Caco-2 (cell line): ENCODE results near the gene ABHD8. TPM values are rescaled to one million over a fixed set of nuclear protein-coding genes. Genes with fewer than 3 reads are reported as not detected.

ENCODE experiments used
- BruUV-seq: library from RNA; stranded (reverse); fragments of 400-500 nt; replicated peaks from 2 replicates; lab custom pipeline; 2021; lab: Mats Ljungman, UMichigan
- CTCF ChIA-PET: fragments of 300-600 bp; sonication (Branson Sonifier 250); formaldehyde crosslinking; loops from one replicate; lab custom pipeline; 2022; ENCODE audit warnings: antibody characterized with exemption; lab: Charles Lee
- POLR2A ChIA-PET: fragments of 300-600 bp; sonication (Branson Sonifier 250); formaldehyde crosslinking; loops from one replicate; lab custom pipeline; 2022; ENCODE audit warnings: antibody characterized with exemption; lab: Charles Lee
- DNase-seq, 2 experiments: peaks; one replicate each; pipeline versions ENCODE4 v3.0.0 to v3.0.0-alpha.2; 2020 to 2022
- H3K27me3 ChIP-seq: replicated peaks from 2 replicates; pipeline ENCODE4 v1.6.0; 2011; ENCODE audit warnings: low read length; ENCODE audit not compliant: control insufficient read depth, insufficient read depth
- H3K36me3 ChIP-seq: 2 replicates; pipeline ENCODE4 v1.5.1; 2011; ENCODE audit warnings: low read length; ENCODE audit not compliant: control insufficient read depth, insufficient read depth
- H3K4me1 ChIP-seq: fragments of 250-450 bp; sonication (Bioruptor Pico); 2 replicates; pipeline ENCODE4 v1.5.1; 2020; ENCODE audit warnings: mild to moderate bottlenecking
- H3K4me3 ChIP-seq: 2 replicates; pipeline ENCODE4 v1.5.1; 2011; ENCODE audit warnings: low read depth, mild to moderate bottlenecking, control low read depth, low read length
- H3K9me3 ChIP-seq: fragments of 250-450 bp; sonication (Bioruptor Pico); 2 replicates; pipeline ENCODE4 v1.5.1; 2020; ENCODE audit warnings: mild to moderate bottlenecking, moderate library complexity
- H3K27ac Mint-ChIP-seq: one replicate; pipeline ENCODE4 v1.8.0; 2022; ENCODE audit warnings: mixed read lengths; ENCODE audit not compliant: unreplicated experiment
- H3K27me3 Mint-ChIP-seq: one replicate; pipeline ENCODE4 v1.8.0; 2022; ENCODE audit warnings: mixed read lengths; ENCODE audit not compliant: insufficient read depth, unreplicated experiment
- H3K36me3 Mint-ChIP-seq: one replicate; pipeline ENCODE4 v1.8.0; 2022; ENCODE audit warnings: mild to moderate bottlenecking, mixed read lengths; ENCODE audit not compliant: insufficient read depth, unreplicated experiment
- H3K4me1 Mint-ChIP-seq: one replicate; pipeline ENCODE4 v1.8.0; 2022; ENCODE audit warnings: low read depth, mixed read lengths; ENCODE audit not compliant: unreplicated experiment
- H3K4me3 Mint-ChIP-seq: one replicate; pipeline ENCODE4 v1.8.0; 2022; ENCODE audit warnings: mild to moderate bottlenecking, moderate library complexity, mixed read lengths; ENCODE audit not compliant: unreplicated experiment
- H3K9me3 Mint-ChIP-seq: one replicate; pipeline ENCODE4 v1.8.0; 2022; ENCODE audit warnings: mixed read lengths; ENCODE audit not compliant: unreplicated experiment
- intact Hi-C: fragments of 100-400 bp; cut with micrococcal nuclease; formaldehyde crosslinking; loops from one replicate; pipeline ENCODE4 v1.10.0; 2022; ENCODE audit not compliant: unreplicated experiment
- total RNA-seq: library from RNA; stranded (reverse); gene quantifications from 2 replicates; pipeline ENCODE4 v1.2.3, GENCODE V29; 2022
- TF ChIP-seq, protein P1 (sequence below), 2 experiments: fragments of 200-600 bp in 1 of 2; IDR thresholded peaks; 1 replicate in 1 of 2; 2 replicates in 1 of 2; pipeline versions ENCODE4 v1.5.1 to v1.8.0; 2011 to 2022; ENCODE audit warnings: antibody characterized with exemption in 1 of 2, control low read depth in 1 of 2, inconsistent platforms in 1 of 2, low read depth in 1 of 2, low read length in 1 of 2, mild to moderate bottlenecking in 1 of 2, moderate library complexity in 1 of 2; ENCODE audit not compliant: insufficient read depth in 1 of 2, severe bottlenecking in 1 of 2, unreplicated experiment in 1 of 2

ABHD8 gene
- total RNA-seq, 1 experiment from 2014 or later = 11.3 TPM

DNA sequence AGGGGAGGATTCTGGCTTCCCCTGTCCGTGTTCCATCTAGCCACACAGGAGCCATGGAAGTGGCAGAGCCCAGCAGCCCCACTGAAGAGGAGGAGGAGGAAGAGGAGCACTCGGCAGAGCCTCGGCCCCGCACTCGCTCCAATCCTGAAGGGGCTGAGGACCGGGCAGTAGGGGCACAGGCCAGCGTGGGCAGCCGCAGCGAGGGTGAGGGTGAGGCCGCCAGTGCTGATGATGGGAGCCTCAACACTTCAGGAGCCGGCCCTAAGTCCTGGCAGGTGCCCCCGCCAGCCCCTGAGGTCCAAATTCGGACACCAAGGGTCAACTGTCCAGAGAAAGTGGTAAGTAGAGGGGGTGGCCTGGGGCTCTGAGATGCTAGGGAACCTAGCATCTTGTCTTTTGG, 34.5 kb downstream of the ABHD8 start:
- TF ChIP-seq, protein P1, sequence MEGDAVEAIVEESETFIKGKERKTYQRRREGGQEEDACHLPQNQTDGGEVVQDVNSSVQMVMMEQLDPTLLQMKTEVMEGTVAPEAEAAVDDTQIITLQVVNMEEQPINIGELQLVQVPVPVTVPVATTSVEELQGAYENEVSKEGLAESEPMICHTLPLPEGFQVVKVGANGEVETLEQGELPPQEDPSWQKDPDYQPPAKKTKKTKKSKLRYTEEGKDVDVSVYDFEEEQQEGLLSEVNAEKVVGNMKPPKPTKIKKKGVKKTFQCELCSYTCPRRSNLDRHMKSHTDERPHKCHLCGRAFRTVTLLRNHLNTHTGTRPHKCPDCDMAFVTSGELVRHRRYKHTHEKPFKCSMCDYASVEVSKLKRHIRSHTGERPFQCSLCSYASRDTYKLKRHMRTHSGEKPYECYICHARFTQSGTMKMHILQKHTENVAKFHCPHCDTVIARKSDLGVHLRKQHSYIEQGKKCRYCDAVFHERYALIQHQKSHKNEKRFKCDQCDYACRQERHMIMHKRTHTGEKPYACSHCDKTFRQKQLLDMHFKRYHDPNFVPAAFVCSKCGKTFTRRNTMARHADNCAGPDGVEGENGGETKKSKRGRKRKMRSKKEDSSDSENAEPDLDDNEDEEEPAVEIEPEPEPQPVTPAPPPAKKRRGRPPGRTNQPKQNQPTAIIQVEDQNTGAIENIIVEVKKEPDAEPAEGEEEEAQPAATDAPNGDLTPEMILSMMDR (IDR thresholded peaks at IDR 0.05; ENCODE audit: insufficient read depth in 1 of 2, low read depth in 1 of 2, low read length in 1 of 2, severe bottlenecking in 1 of 2, unreplicated experiment in 1 of 2) = no peak
- no peaks in the 10 kb centered on the region; the same call in 1 of the 2 replicates for H3K36me3 ChIP-seq
- H3K27me3 ChIP-seq = no peaks in the 10 kb centered on the region
- Mint-ChIP-seq H3K27ac (no peak overlapping the region), H3K27me3 (no peaks in the 10 kb centered on the region), H3K4me1 (peaks cover 7% of the 10 kb centered on the region), H3K9me3 (no peaks in the 10 kb centered on the region), H3K36me3 (peaks cover 56% of the 10 kb centered on the region), H3K4me3 (peak overlapping the region; percentile 74)
- CTCF ChIA-PET = interaction anchor here (0.7 kb wide), 1 partner anchor 138 kb away, joined by 5 read pairs; no protein-coding TSS in a partner anchor
- H3K4me3 ChIP-seq = no peak overlapping the region
- DNase-seq = no peak
- intact Hi-C loops = loop anchor here (5.0 kb wide), 1 partner anchor 41 kb away; the partner anchor contains the start of gene OCEL1
- BruUV-seq = no TSS peak
- POLR2A ChIA-PET = interaction anchor here (0.8 kb wide), 1 partner anchor 53 kb away, joined by 4 read pairs; the partner anchor contains the start of gene USE1
- no peaks in the 10 kb centered on the region; the same call in 1 of the 2 replicates for H3K4me1 ChIP-seq
- no peaks in the 10 kb centered on the region for H3K9me3 ChIP-seq

DNA sequence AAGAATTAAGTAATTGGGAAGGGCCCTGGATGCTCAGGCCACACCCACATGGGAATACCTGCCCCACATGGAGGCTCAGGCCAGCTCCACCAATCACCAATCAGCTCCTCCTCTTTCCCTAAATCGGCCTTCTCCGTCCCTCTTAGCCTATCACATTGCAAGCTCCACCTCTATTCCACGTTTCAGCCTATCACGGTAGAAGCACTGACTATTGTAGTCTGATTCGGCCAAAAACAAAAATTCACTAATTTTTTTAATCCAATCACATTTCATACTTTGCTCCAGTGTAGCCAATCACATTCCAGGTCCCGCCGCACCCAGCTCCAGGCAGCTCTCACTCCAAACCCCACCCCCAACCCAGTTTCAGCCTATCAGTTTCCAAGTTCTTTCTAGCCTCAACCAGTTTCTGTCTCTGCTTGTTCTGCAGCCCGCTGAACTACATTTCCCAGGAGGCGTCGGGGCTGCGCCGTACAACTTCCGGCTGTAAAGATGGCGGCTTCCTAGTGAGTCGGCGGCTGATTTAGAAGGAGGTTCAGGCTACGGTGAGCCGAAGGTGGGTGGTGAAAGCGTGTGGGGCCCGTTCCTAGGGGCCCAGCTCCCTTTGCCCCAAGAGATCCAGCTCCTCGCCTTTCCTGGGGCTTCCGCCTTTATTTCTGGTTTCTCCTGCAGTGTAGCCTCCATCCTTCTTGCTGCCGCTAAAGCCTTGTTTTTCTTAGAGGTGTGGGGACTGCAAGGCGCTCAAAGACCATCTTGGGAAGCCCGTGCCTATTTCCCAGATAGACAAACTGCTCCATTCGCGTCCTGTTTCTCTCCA, 36.0 kb downstream of the ABHD8 start, which contains the start of gene BABAM1:
TSS of gene BABAM1 (plus strand) at position 469 of the 814 bp plus-strand sequence. CDS start 1,364 bp downstream, outside the sequence.
- Mint-ChIP-seq H3K27ac (peak within 1 kb of the TSS; percentile 80), H3K27me3 (no peaks in the 10 kb centered on the region), H3K36me3 (peaks cover 46% of the 10 kb centered on the region), H3K9me3 (no peaks in the 10 kb centered on the region), H3K4me3 (peak within 1 kb of the TSS; percentile 74), H3K4me1 (peaks cover 7% of the 10 kb centered on the region)
- TF ChIP-seq, protein P1 (IDR thresholded peaks at IDR 0.05; ENCODE audit: insufficient read depth in 1 of 2, low read depth in 1 of 2, low read length in 1 of 2, severe bottlenecking in 1 of 2, unreplicated experiment in 1 of 2) = no peak
- intact Hi-C loops = loop anchor here (1.0 to 5.0 kb wide), 3 partner anchors 16 to 52 kb away; partner anchors contain the start of genes OCEL1 and USE1
- Histone ChIP-seq H3K9me3 (no peaks in the 10 kb centered on the region), H3K4me3 (peak within 1 kb of the TSS; percentile 93), H3K27me3 (no peaks in the 10 kb centered on the region), H3K4me1 (no peaks in the 10 kb centered on the region; the same call in 1 of the 2 replicates), H3K36me3 (no peaks in the 10 kb centered on the region; the same call in 1 of the 2 replicates)
- CTCF ChIA-PET = interaction anchor here (0.6 to 1.8 kb wide), 10 partner anchors 16 to 308 kb away, joined by 3 to 15 read pairs (median 4); partner anchors contain the start of gene MRPL34
- POLR2A ChIA-PET = interaction anchor here (0.6 to 1.5 kb wide), 8 partner anchors 15 to 199 kb away, joined by 3 to 16 read pairs (median 9); partner anchors contain the start of genes DDA1, NR2F6, OCEL1 and USE1
- BruUV-seq = no TSS peak
- peak; percentile 97 to 98 for DNase-seq

DNA sequence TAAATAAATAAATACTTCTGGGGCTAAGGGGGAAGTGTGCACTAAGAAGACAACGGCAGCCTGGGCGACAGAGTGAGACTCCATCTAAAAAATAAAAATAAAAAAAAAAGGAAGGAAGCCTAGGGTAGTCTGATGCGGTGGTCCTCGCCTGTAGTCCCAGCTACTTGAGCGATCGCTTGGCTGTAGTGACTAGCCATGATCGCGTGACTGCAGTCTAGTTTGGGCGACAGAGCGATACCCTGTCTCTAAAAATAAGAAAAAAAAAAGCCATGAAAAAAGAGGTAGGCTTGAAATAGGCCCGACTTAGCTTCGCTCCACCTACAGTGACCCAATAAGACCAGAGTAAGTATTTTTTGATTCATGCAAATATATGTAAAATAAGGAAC, 36.6 kb downstream of the ABHD8 start:
- Mint-ChIP-seq H3K4me3 (peak overlapping the region; percentile 74), H3K36me3 (peaks cover 46% of the 10 kb centered on the region), H3K27me3 (no peaks in the 10 kb centered on the region), H3K27ac (peak overlapping the region; percentile 80), H3K4me1 (peaks cover 7% of the 10 kb centered on the region), H3K9me3 (no peaks in the 10 kb centered on the region)
- TF ChIP-seq, protein P1 (IDR thresholded peaks at IDR 0.05; ENCODE audit: insufficient read depth in 1 of 2, low read depth in 1 of 2, low read length in 1 of 2, severe bottlenecking in 1 of 2, unreplicated experiment in 1 of 2) = no peak
- intact Hi-C loops = loop anchor here (2.0 to 5.0 kb wide), 2 partner anchors 16 to 39 kb away; partner anchors contain the start of gene OCEL1
- DNase-seq = no peak
- BruUV-seq = no TSS peak
- Histone ChIP-seq H3K27me3 (no peaks in the 10 kb centered on the region), H3K9me3 (no peaks in the 10 kb centered on the region), H3K36me3 (no peaks in the 10 kb centered on the region; the same call in 1 of the 2 replicates), H3K4me3 (no peak overlapping the region), H3K4me1 (no peaks in the 10 kb centered on the region; the same call in 1 of the 2 replicates)
- ChIA-PET CTCF (interaction anchor here (0.6 to 1.8 kb wide), 10 partner anchors 16 to 308 kb away, joined by 3 to 15 read pairs (median 4); partner anchors contain the start of gene MRPL34), POLR2A (interaction anchor here (0.5 to 1.5 kb wide), 9 partner anchors 16 to 198 kb away, joined by 3 to 16 read pairs (median 7); partner anchors contain the start of genes DDA1, NR2F6, OCEL1 and USE1)
